Endothelial cell of umbilical vein (primary cell): Measurements from ENCODE around the gene BANK1. TPM values are rescaled to one million over a fixed set of nuclear protein-coding genes. Genes with fewer than 3 reads are reported as not detected.

Experiments used
- BruUV-seq: library from RNA; stranded (reverse); fragments of 400-500 nt; replicated peaks from 2 replicates; lab custom pipeline; 2021; lab: Mats Ljungman, UMichigan
- CTCF ChIA-PET: fragments of 300-600, 350-600 bp; sonication (Branson Sonifier 250); formaldehyde crosslinking; loops from one replicate; lab custom pipeline; 2021; ENCODE audit warnings: antibody characterized with exemption, inconsistent platforms; lab: Charles Lee
- POLR2A ChIA-PET: fragments of 300-600, 350-600 bp; sonication (Branson Sonifier 250); formaldehyde crosslinking; loops from one replicate; lab custom pipeline; 2021; ENCODE audit warnings: antibody characterized with exemption, inconsistent platforms; lab: Charles Lee
- DNase-seq: peaks from one replicate; pipeline ENCODE4 v3.0.0-alpha.2; 2011; ENCODE audit warnings: low read depth, low spot score
- FAIRE-seq: peaks from 2 replicates; lab custom pipeline; 2011; peaks lifted over from hg19 to GRCh38; lab: Jason Lieb, UNC
- H2AFZ ChIP-seq: 2 replicates; pipeline ENCODE4 v1.6.0; 2012; ENCODE audit warnings: low read depth, low read length, control low read depth, inconsistent platforms
- H3K27ac ChIP-seq: 2 replicates; pipeline ENCODE4 v1.5.1; 2011; ENCODE audit warnings: low read depth, mild to moderate bottlenecking, control low read depth, low read length, moderate library complexity; ENCODE audit not compliant: insufficient read depth
- H3K27me3 ChIP-seq, 2 experiments: 2 replicates each; pipeline versions ENCODE4 v1.6.0 to v1.6.1; 2011; ENCODE audit warnings: low read length in 2 of 2, mixed read lengths in 1 of 2; ENCODE audit not compliant: control insufficient read depth in 2 of 2, insufficient read depth in 2 of 2
- H3K36me3 ChIP-seq, 2 experiments: 2 replicates in 1 of 2; 3 replicates in 1 of 2; pipeline ENCODE4 v1.5.1; 2011; ENCODE audit warnings: low read length in 2 of 2, mild to moderate bottlenecking in 1 of 2, moderate library complexity in 1 of 2; ENCODE audit not compliant: control insufficient read depth in 2 of 2, insufficient read depth in 2 of 2; ENCODE audit errors: extremely low read depth in 1 of 2
- H3K4me1 ChIP-seq: 3 replicates; pipeline ENCODE4 v1.5.1; 2011; ENCODE audit warnings: mild to moderate bottlenecking, low read length; ENCODE audit not compliant: control insufficient read depth, insufficient read depth; ENCODE audit errors: extremely low read depth
- H3K4me2 ChIP-seq: 2 replicates; pipeline ENCODE4 v1.6.1; 2011; ENCODE audit warnings: low read length, control low read depth, mixed read lengths; ENCODE audit not compliant: insufficient read depth
- H3K4me3 ChIP-seq, 3 experiments: fragments of 200-600 bp in 1 of 3; sonication (generic), shearing (Covaris generic) in 1 of 3; replicated peaks in 1 of 3; 2 replicates each; pipeline ENCODE4 v1.5.1; 2011 to 2016; ENCODE audit warnings: control low read depth in 3 of 3, low read length in 3 of 3, mild to moderate bottlenecking in 2 of 3, inconsistent platforms in 1 of 3, low read depth in 1 of 3, moderate library complexity in 1 of 3; ENCODE audit not compliant: insufficient read depth in 1 of 3
- H3K79me2 ChIP-seq: 2 replicates; pipeline ENCODE4 v1.6.0; 2012; ENCODE audit warnings: low read length, inconsistent platforms; ENCODE audit not compliant: control insufficient read depth, insufficient read depth
- H3K9ac ChIP-seq: replicated peaks from 2 replicates; pipeline ENCODE3; 2011; ENCODE audit warnings: low read length, control low read depth; ENCODE audit not compliant: insufficient read depth; ENCODE audit errors: extremely low read depth
- H3K9me1 ChIP-seq: replicated peaks from 3 replicates; pipeline ENCODE4 v1.6.0; 2011; ENCODE audit warnings: mild to moderate bottlenecking, low read length; ENCODE audit not compliant: control insufficient read depth, insufficient read depth; ENCODE audit errors: extremely low read depth
- H3K9me3 ChIP-seq: replicated peaks from 2 replicates; pipeline ENCODE4 v1.5.1; 2012; ENCODE audit warnings: low read length, inconsistent platforms; ENCODE audit not compliant: control insufficient read depth, insufficient read depth
- H4K20me1 ChIP-seq: replicated peaks from 2 replicates; pipeline ENCODE3; 2011; ENCODE audit warnings: mild to moderate bottlenecking, low read length; ENCODE audit not compliant: control insufficient read depth, insufficient read depth; ENCODE audit errors: extremely low read depth
- CTCF ChIP-seq, 2 donors: IDR thresholded peaks; 1 replicate in 1 of 2; 2 replicates in 1 of 2; pipeline ENCODE4 v1.5.1; 2011; ENCODE audit warnings: low read length in 2 of 2, mild to moderate bottlenecking in 2 of 2, moderate library complexity in 2 of 2, control low read depth in 1 of 2, inconsistent platforms in 1 of 2, low read depth in 1 of 2; ENCODE audit not compliant: insufficient read depth in 1 of 2; ENCODE audit errors: extremely low read depth in 1 of 2
- EZH2 ChIP-seq: IDR thresholded peaks from 2 replicates; pipeline ENCODE4 v1.6.1; 2012; ENCODE audit warnings: borderline replicate concordance, low read depth, mild to moderate bottlenecking, moderate library complexity, low read length, inconsistent platforms; ENCODE audit not compliant: severe bottlenecking
- FOS ChIP-seq: IDR thresholded peaks from 2 replicates; pipeline ENCODE4 v1.6.1; 2011; ENCODE audit warnings: mild to moderate bottlenecking, low read length, moderate library complexity, borderline replicate concordance; ENCODE audit not compliant: insufficient read depth
- GATA2 ChIP-seq: IDR thresholded peaks from 2 replicates; pipeline ENCODE4 v1.7.0; 2011; ENCODE audit warnings: low read depth, mild to moderate bottlenecking, moderate library complexity, mixed read lengths, low read length; ENCODE audit not compliant: insufficient read length, insufficient read depth
- JUN ChIP-seq: IDR thresholded peaks from 2 replicates; pipeline ENCODE4 v1.6.1; 2011; ENCODE audit warnings: borderline replicate concordance, low read depth; ENCODE audit not compliant: insufficient read length, insufficient read depth
- MAX ChIP-seq: IDR thresholded peaks from 2 replicates; pipeline ENCODE4 v1.6.1; 2011; ENCODE audit not compliant: insufficient read depth, insufficient read length
- MYC ChIP-seq: IDR thresholded peaks from one replicate; pipeline ENCODE4 v1.6.1; 2011; ENCODE audit warnings: mild to moderate bottlenecking, low read depth, low read length
- POLR2A ChIP-seq: IDR thresholded peaks from 2 replicates; pipeline ENCODE4 v1.6.1; 2012; ENCODE audit warnings: low read depth, mild to moderate bottlenecking, control low read depth, low read length
- POLR2AphosphoS5 ChIP-seq: IDR thresholded peaks from 2 replicates; pipeline ENCODE4 v1.6.1; 2012; ENCODE audit warnings: low read depth, mild to moderate bottlenecking, control low read depth, low read length, moderate library complexity; ENCODE audit not compliant: insufficient read depth
- dilution Hi-C: fragments of 300-500 bp; cut with MboI; formaldehyde crosslinking; loops from one replicate; pipeline ENCODE4 v1.15.0; 2019; ENCODE audit warnings: low sequenced_read_pairs; ENCODE audit not compliant: extremely low pct_ligation_motif_present
- intact Hi-C: fragments of 100-400 bp; cut with micrococcal nuclease; formaldehyde crosslinking; loops from one replicate; pipeline ENCODE4 v1.10.0; 2022
- polyA plus RNA-seq, 4 experiments: library from polyadenylated mRNA; depleted of rRNA in 3 of 4; stranded (reverse) in 3 of 4; unstranded in 1 of 4; fragments of >200 nt; gene quantifications; 2 replicates each; pipeline versions ENCODE4 v1.2.1 to v1.2.3, GENCODE V29; 2011 to 2012; ENCODE audit warnings: missing spikeins in 1 of 4
- total RNA-seq: library from RNA; stranded (reverse); gene quantifications from 2 replicates; pipeline ENCODE4 v1.2.3, GENCODE V29; 2021

Gene BANK1
- total and polyA plus RNA-seq, 2 donors (not counting 3 experiments of a cell fraction or from before 2014, with no cell fraction given), result 0.29 to 0.32 TPM

- no peak overlapping the region for H3K4me3 ChIP-seq
- H3K27ac ChIP-seq, result no peak overlapping the region
- ChIA-PET CTCF (no interaction called here), POLR2A (no interaction called here)
- H3K9me1 ChIP-seq, result no peaks in the 10 kb centered on the region
- no peaks in the 10 kb centered on the region for H3K79me2 ChIP-seq
- no peaks in the 10 kb centered on the region for H3K27me3 ChIP-seq
- H4K20me1 ChIP-seq, result no peaks in the 10 kb centered on the region
- no peaks in the 10 kb centered on the region for H3K36me3 ChIP-seq
- TF ChIP-seq GATA2, result no peak
- TF ChIP-seq MYC, result no peak
- no peak for TF ChIP-seq FOS
- TF ChIP-seq EZH2, result no peak
- no peak for TF ChIP-seq POLR2A
- TF ChIP-seq POLR2AphosphoS5, result no peak
- TF ChIP-seq JUN, result no peak
- no peak for TF ChIP-seq MAX
- no peak for TF ChIP-seq CTCF (IDR thresholded peaks at IDR 0.05; ENCODE audit: extremely low read depth in 1 of 2, insufficient read depth in 1 of 2, low read depth in 1 of 2, low read length in 2 of 2)
- DNase-seq (no peak), FAIRE-seq (no peak)
- no peaks in the 10 kb centered on the region for H3K4me1 ChIP-seq
- H3K9me3 ChIP-seq, result peaks cover 3% of the 10 kb centered on the region
- dilution Hi-C loops, result no loop called here
- no peak overlapping the region for H3K4me2 ChIP-seq
- intact Hi-C loops, result no loop called here
- no TSS peak for BruUV-seq
- H3K9ac ChIP-seq, result no peak overlapping the region
- H2AFZ ChIP-seq, result no peak overlapping the region
Measured at GRCh38 chr4:102104278-102104677, 313.7 kb downstream of the BANK1 start.
